Caco-2 (cell line): ENCODE results near the gene SRY. TPM values are rescaled to one million over a fixed set of nuclear protein-coding genes. Genes with fewer than 3 reads are reported as not detected.

Experiments
- BruUV-seq: library from RNA; stranded (reverse); fragments of 400-500 nt; replicated peaks from 2 replicates; lab custom pipeline; 2021; lab: Mats Ljungman, UMichigan
- CTCF ChIA-PET: fragments of 300-600 bp; sonication (Branson Sonifier 250); formaldehyde crosslinking; loops from one replicate; lab custom pipeline; 2022; ENCODE audit warnings: antibody characterized with exemption; lab: Charles Lee
- POLR2A ChIA-PET: fragments of 300-600 bp; sonication (Branson Sonifier 250); formaldehyde crosslinking; loops from one replicate; lab custom pipeline; 2022; ENCODE audit warnings: antibody characterized with exemption; lab: Charles Lee
- DNase-seq, 2 experiments: peaks; one replicate each; pipeline versions ENCODE4 v3.0.0 to v3.0.0-alpha.2; 2020 to 2022
- H3K27me3 ChIP-seq: replicated peaks from 2 replicates; pipeline ENCODE4 v1.6.0; 2011; ENCODE audit warnings: low read length; ENCODE audit not compliant: control insufficient read depth, insufficient read depth
- H3K36me3 ChIP-seq: 2 replicates; pipeline ENCODE4 v1.5.1; 2011; ENCODE audit warnings: low read length; ENCODE audit not compliant: control insufficient read depth, insufficient read depth
- H3K4me1 ChIP-seq: fragments of 250-450 bp; sonication (Bioruptor Pico); 2 replicates; pipeline ENCODE4 v1.5.1; 2020; ENCODE audit warnings: mild to moderate bottlenecking
- H3K4me3 ChIP-seq: 2 replicates; pipeline ENCODE4 v1.5.1; 2011; ENCODE audit warnings: low read depth, mild to moderate bottlenecking, control low read depth, low read length
- H3K9me3 ChIP-seq: fragments of 250-450 bp; sonication (Bioruptor Pico); 2 replicates; pipeline ENCODE4 v1.5.1; 2020; ENCODE audit warnings: mild to moderate bottlenecking, moderate library complexity
- H3K27ac Mint-ChIP-seq: one replicate; pipeline ENCODE4 v1.8.0; 2022; ENCODE audit warnings: mixed read lengths; ENCODE audit not compliant: unreplicated experiment
- H3K27me3 Mint-ChIP-seq: one replicate; pipeline ENCODE4 v1.8.0; 2022; ENCODE audit warnings: mixed read lengths; ENCODE audit not compliant: insufficient read depth, unreplicated experiment
- H3K36me3 Mint-ChIP-seq: one replicate; pipeline ENCODE4 v1.8.0; 2022; ENCODE audit warnings: mild to moderate bottlenecking, mixed read lengths; ENCODE audit not compliant: insufficient read depth, unreplicated experiment
- H3K4me1 Mint-ChIP-seq: one replicate; pipeline ENCODE4 v1.8.0; 2022; ENCODE audit warnings: low read depth, mixed read lengths; ENCODE audit not compliant: unreplicated experiment
- H3K4me3 Mint-ChIP-seq: one replicate; pipeline ENCODE4 v1.8.0; 2022; ENCODE audit warnings: mild to moderate bottlenecking, moderate library complexity, mixed read lengths; ENCODE audit not compliant: unreplicated experiment
- H3K9me3 Mint-ChIP-seq: one replicate; pipeline ENCODE4 v1.8.0; 2022; ENCODE audit warnings: mixed read lengths; ENCODE audit not compliant: unreplicated experiment
- intact Hi-C: fragments of 100-400 bp; cut with micrococcal nuclease; formaldehyde crosslinking; loops from one replicate; pipeline ENCODE4 v1.10.0; 2022; ENCODE audit not compliant: unreplicated experiment
- total RNA-seq: library from RNA; stranded (reverse); gene quantifications from 2 replicates; pipeline ENCODE4 v1.2.3, GENCODE V29; 2022
- TF ChIP-seq, protein P1 (sequence below), 2 experiments: fragments of 200-600 bp in 1 of 2; IDR thresholded peaks; 1 replicate in 1 of 2; 2 replicates in 1 of 2; pipeline versions ENCODE4 v1.5.1 to v1.8.0; 2011 to 2022; ENCODE audit warnings: antibody characterized with exemption in 1 of 2, control low read depth in 1 of 2, inconsistent platforms in 1 of 2, low read depth in 1 of 2, low read length in 1 of 2, mild to moderate bottlenecking in 1 of 2, moderate library complexity in 1 of 2; ENCODE audit not compliant: insufficient read depth in 1 of 2, severe bottlenecking in 1 of 2, unreplicated experiment in 1 of 2

Gene SRY
- total RNA-seq, 1 experiment from 2014 or later: not detected

- TF ChIP-seq, protein P1, sequence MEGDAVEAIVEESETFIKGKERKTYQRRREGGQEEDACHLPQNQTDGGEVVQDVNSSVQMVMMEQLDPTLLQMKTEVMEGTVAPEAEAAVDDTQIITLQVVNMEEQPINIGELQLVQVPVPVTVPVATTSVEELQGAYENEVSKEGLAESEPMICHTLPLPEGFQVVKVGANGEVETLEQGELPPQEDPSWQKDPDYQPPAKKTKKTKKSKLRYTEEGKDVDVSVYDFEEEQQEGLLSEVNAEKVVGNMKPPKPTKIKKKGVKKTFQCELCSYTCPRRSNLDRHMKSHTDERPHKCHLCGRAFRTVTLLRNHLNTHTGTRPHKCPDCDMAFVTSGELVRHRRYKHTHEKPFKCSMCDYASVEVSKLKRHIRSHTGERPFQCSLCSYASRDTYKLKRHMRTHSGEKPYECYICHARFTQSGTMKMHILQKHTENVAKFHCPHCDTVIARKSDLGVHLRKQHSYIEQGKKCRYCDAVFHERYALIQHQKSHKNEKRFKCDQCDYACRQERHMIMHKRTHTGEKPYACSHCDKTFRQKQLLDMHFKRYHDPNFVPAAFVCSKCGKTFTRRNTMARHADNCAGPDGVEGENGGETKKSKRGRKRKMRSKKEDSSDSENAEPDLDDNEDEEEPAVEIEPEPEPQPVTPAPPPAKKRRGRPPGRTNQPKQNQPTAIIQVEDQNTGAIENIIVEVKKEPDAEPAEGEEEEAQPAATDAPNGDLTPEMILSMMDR (IDR thresholded peaks at IDR 0.05; ENCODE audit: insufficient read depth in 1 of 2, low read depth in 1 of 2, low read length in 1 of 2, severe bottlenecking in 1 of 2, unreplicated experiment in 1 of 2): no peak
- BruUV-seq: no TSS peak
- no peaks in the 10 kb centered on the region for H3K27me3 ChIP-seq
- H3K36me3 Mint-ChIP-seq: no peaks in the 10 kb centered on the region
- intact Hi-C loops: no loop called here
- ChIA-PET POLR2A (no interaction called here), CTCF (no interaction called here)
- no peak overlapping the region for H3K27ac Mint-ChIP-seq
- H3K4me1 Mint-ChIP-seq: no peaks in the 10 kb centered on the region
- no peaks in the 10 kb centered on the region for H3K4me1 ChIP-seq
- H3K36me3 ChIP-seq: no peaks in the 10 kb centered on the region
- no peaks in the 10 kb centered on the region for H3K9me3 ChIP-seq
- no peak overlapping the region for H3K4me3 Mint-ChIP-seq
- H3K9me3 Mint-ChIP-seq: no peaks in the 10 kb centered on the region
- DNase-seq: no peak
- no peak overlapping the region for H3K4me3 ChIP-seq
- H3K27me3 Mint-ChIP-seq: no peaks in the 10 kb centered on the region
Observed at GRCh38 chrY:2800246-2800645, 12.8 kb upstream of the SRY start.

DNA sequence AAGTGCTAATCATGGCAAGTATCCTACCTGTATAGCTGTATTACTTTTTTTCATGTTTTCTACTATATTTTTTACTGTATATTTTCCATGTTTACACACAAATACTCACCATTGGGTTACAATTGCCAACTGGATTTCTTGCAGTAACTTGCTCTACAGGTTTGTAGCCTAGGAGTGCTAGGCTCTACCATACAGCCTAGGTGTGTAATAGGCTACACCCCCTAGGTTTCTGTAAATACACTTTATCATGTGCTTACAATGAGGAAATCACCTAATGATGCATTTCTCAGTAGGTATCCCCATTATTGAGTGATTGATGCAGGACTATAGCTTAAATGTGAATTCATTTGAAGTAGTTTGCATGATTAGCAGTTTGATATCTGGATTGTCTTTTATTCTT, 10.5 kb upstream of the SRY start:
- no TSS peak for BruUV-seq

DNA sequence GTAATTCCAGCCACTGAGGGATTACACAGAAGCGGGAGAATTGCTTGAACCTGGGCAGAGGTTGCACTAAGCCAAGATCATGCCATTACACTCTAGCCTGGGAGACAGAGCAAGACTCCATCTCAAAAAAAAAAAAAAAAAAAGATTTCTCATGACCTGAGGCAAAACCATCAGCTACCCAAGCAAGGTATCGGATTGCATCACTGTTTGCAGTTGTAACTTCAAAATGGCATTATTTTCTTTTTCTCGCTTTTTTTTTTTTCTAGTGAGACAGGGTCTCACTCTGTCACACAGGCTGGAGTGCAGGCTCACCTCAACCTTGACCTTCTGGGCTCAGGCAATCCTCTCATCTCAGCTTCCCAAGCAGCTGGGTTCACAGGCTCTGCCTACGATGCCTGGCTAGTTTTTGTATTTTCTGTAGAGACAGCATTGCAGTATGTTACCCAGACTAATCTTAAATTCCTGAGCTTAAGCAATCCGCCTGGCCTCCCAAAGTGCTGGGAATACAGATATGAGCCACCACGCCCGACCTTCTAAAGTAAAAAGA, 9.6 kb upstream of the SRY start:
- H3K4me3 ChIP-seq: no peak overlapping the region
- CTCF ChIA-PET: no interaction called here

More for the DNA sequence above, 10.5 kb upstream of the SRY start:
- Histone ChIP-seq H3K9me3 (no peaks in the 10 kb centered on the region), H3K4me3 (no peak overlapping the region), H3K4me1 (no peaks in the 10 kb centered on the region), H3K27me3 (no peaks in the 10 kb centered on the region), H3K36me3 (no peaks in the 10 kb centered on the region)
- Mint-ChIP-seq H3K4me3 (no peak overlapping the region), H3K4me1 (no peaks in the 10 kb centered on the region), H3K27me3 (no peaks in the 10 kb centered on the region), H3K36me3 (no peaks in the 10 kb centered on the region), H3K27ac (no peak overlapping the region), H3K9me3 (no peaks in the 10 kb centered on the region)
- ChIA-PET POLR2A (no interaction called here), CTCF (no interaction called here)
- no peak for DNase-seq
- intact Hi-C loops: no loop called here
- TF ChIP-seq, protein P1 (IDR thresholded peaks at IDR 0.05; ENCODE audit: insufficient read depth in 1 of 2, low read depth in 1 of 2, low read length in 1 of 2, severe bottlenecking in 1 of 2, unreplicated experiment in 1 of 2): no peak

More for the DNA sequence above, 9.6 kb upstream of the SRY start:
- no peaks in the 10 kb centered on the region for H3K4me1 ChIP-seq
- H3K9me3 ChIP-seq: no peaks in the 10 kb centered on the region
- intact Hi-C loops: no loop called here
- DNase-seq: no peak
- BruUV-seq: no TSS peak
- Mint-ChIP-seq H3K27me3 (no peaks in the 10 kb centered on the region), H3K4me1 (no peaks in the 10 kb centered on the region), H3K36me3 (no peaks in the 10 kb centered on the region), H3K9me3 (no peaks in the 10 kb centered on the region), H3K4me3 (no peak overlapping the region), H3K27ac (no peak overlapping the region)
- H3K36me3 ChIP-seq: no peaks in the 10 kb centered on the region
- H3K27me3 ChIP-seq: no peaks in the 10 kb centered on the region
- POLR2A ChIA-PET: no interaction called here
- TF ChIP-seq, protein P1 (IDR thresholded peaks at IDR 0.05; ENCODE audit: insufficient read depth in 1 of 2, low read depth in 1 of 2, low read length in 1 of 2, severe bottlenecking in 1 of 2, unreplicated experiment in 1 of 2): no peak
